HG02571 (cell line): ENCODE measurements around the gene NOD2.

Experiments used
- ATAC-seq: cut with Tn5 transposase; IDR thresholded peaks from one replicate; pipeline ENCODE4 v1.9.1; 2021; ENCODE audit warnings: mild to moderate bottlenecking, moderate library complexity; ENCODE audit not compliant: unreplicated experiment

The NOD2 gene

DNA sequence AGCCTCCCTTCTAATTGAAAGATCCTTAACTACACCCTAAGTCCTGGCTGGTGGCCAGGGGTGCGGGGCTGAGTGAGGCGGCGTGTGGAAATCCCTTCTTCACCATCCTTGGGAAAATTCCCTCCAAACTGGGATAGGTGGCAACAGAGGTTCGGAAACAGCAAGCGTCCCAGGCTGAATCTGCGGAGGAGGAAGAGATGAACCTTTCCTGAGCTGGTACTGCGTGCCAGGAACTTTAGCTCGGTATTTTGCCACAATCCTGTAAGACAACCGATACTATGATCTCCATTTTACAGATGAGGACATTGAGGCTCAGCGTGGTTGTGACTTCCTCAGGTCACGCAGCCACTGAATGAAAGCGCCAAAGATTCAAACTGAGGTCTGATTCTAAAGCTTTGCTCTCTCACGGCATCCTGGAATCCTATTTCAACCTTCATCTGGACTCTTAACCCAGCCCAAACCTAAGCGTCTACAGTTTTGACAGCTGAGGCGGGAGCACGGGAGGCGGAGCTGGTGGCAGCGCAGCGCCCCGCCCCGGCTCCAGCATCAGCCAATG, 47.9 kb downstream of the NOD2 start:
- ATAC-seq, result no peak

GRCh38 chr16:50741781-50742575, 48.6 kb downstream of the NOD2 start, which contains the start of gene CYLD:
Gene CYLD, plus strand, starts transcription at chr16:50742086. Its CDS starts 7,613 bp downstream, at chr16:50749699.
- peak; percentile 92 for ATAC-seq

- no peak for ATAC-seq
Observed at GRCh38 chr16:50742576-50743200, 49.3 kb downstream of the NOD2 start.

GRCh38 chr16:50743581-50744225, 50.3 kb downstream of the NOD2 start:
- no peak for ATAC-seq

DNA sequence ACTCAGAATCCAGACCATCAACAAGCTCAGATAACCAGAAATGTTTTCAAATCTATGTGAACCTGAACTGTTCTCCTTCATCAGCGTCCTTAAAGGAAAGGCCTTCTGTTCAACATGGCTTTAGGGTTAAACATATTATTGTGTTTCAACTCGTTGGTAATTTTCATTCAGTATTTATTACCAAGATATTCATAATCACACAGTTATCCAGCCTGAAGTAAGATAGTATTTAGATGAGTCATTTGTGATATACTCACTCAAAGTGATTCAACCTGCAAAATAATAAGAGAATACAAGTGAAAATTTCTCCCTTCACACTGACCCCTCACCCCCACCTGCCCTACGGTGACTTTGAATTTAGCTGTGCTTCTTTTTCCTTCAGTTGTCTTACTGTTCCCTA, 51.5 kb downstream of the NOD2 start:
- ATAC-seq, result no peak

DNA sequence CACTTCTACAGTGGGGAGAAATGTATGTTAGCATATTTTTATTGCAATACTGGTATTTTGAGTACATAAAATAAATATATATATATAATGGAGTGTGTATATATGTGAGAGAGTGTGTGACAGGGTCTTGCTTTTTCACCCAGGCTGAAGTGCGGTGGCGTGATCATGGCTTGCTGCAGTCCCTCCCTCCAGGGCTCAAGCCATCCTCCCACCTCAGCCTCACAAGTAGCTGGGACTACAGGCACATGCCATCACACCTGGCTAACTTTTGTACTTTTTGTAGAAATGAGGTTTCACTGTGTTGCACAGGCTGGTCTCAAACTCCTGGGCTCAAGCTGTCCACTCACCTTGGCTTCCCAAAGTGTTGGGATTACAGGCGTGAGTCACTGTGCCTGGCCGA, 52.5 kb downstream of the NOD2 start:
- no peak for ATAC-seq

DNA sequence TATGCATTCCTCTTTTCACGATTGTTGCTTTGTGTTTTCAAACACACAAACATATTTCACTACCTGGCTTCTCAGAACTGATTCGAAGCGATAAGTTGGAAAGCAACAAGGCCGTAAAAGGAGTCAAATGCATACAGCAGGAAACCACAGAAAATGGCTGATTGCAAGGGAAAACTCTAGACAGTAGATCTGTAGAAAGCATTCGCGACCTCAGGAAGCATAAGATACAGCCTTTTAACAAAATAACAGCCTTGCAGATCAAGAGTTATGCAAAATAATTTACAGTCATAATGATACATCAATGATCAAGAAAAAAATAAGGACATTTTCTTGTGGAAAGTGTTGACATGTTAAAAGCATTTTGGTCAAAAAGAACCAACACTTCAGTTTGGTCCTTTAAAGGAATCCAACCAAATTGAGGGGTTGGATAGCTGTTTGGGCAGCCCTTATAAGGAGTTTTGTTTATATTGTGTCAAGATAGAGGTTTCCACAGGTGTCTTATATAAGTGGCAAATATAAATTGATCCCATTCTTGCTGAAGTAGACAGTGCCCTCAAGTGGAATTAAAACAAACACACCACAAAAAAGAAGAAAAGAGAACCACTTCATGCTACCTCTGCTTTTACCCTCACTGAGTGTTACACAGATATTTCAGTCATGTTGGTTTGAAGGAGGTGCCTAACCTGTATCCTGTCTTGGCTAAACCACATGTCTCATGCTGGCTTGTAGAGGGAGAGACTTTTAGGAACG, 54.0 kb downstream of the NOD2 start:
- peak; percentile 57 for ATAC-seq

DNA sequence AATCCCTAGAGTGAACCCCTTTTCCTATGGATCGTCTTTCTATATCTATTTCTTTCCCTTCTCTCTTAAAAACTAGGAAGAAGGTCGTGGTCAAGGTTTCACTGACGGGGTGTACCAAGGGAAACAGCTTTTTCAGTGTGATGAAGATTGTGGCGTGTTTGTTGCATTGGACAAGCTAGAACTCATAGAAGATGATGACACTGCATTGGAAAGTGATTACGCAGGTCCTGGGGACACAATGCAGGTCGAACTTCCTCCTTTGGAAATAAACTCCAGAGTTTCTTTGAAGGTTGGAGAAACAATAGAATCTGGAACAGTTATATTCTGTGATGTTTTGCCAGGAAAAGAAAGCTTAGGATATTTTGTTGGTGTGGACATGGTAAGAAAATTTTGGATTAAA, 58.1 kb downstream of the NOD2 start:
- no peak for ATAC-seq

GRCh38 chr16:50752471-50753235, 59.2 kb downstream of the NOD2 start:
- no peak for ATAC-seq

DNA sequence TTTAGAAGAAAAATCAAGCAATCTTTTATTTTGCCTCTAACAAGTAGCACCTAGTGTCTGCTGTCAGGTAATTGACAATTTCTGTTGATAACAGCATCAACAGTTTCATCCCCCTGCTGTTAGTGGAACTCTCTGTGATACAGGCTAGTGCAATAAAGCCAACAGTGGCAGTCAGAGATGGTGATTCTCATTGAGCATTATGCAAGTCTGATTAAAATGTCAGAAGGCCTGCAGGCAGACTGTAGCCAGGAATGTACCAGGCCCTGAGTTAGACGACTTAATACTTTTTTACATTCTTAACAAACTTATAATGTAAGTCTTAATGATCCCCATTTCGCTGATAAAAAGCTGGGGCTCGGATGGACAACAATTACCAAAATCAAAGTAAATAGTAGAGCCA, 63.1 kb downstream of the NOD2 start:
- no peak for ATAC-seq

GRCh38 chr16:50761267-50761666, 67.9 kb downstream of the NOD2 start:
- no peak for ATAC-seq

DNA sequence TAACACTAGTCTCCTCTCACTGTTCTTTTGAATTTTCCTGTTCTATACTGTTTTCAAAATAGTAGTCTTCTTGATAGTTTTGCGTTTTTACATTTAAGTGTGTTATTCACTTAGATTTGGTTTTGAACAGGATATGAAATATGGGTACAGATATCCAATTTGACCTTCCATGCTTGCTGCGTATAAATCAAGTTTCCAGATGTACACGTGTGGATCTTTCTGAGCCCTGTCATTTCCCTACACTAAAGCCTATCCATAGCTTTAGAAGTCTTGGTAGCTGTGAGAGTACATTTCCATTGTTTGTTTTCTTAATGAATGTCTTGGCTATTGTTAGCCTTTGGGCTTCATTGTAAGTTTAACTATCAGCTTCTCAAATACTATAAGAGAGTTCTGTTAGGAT, 68.8 kb downstream of the NOD2 start:
- no peak for ATAC-seq

DNA sequence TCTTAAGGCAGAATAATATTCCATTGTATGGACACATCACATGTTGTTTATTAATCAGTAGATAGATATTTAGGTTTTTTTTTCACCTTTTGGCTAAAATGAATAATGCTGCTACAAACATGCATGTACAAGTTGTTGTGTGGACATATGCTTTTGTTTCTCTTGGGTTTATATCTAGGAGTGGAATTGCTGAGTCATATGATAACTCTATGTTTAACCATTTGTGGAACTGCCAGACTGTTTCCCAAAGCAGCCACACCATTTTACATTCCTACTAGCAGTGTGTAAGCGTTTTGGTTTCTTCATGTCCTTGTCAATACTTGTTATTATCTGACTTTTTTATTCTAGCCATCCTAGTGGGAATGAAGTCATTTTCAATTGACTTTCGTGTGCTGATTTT, 69.8 kb downstream of the NOD2 start:
- ATAC-seq, result no peak

DNA sequence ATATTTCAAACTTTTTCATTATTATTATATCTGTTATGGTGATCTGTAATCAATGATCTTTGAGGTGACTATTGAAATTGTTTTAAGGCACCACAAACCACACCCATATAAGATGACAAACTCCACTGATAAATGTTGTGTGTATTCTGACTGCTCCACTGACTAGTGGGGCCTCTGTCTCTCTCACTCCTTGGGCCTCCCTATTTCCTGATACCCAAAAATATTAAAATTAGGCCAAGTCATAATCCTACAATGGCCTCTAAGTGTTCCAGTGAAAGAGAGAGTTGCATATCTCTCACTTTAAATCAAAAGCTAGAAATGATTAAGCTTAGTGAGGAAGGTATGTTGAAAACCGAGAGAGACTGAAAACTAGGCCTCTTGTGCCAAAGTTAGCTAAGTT, 71.9 kb downstream of the NOD2 start:
- ATAC-seq, result no peak

GRCh38 chr16:50765861-50766260, 72.5 kb downstream of the NOD2 start:
- ATAC-seq, result no peak

GRCh38 chr16:50767197-50767596, 73.8 kb downstream of the NOD2 start:
- ATAC-seq, result no peak

DNA sequence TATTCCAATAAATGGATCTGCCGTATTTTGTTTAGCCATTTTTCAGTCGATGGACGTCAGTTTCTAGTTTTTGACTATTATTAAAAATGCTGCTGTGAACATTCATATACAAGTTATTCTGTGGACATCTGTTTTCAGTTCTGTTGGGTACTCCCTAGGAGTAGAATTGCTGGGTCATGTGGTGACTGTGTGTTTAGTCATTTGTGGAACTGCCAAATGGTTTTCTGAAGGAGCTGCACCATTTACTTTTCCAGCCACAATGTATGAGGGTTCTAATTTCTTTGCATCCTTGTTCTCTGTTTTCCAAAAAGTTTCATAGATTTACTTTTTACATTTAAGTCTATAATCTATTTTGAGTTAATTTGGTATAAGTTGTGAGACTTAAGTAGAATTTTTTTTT, 78.0 kb downstream of the NOD2 start:
- ATAC-seq, result no peak

DNA sequence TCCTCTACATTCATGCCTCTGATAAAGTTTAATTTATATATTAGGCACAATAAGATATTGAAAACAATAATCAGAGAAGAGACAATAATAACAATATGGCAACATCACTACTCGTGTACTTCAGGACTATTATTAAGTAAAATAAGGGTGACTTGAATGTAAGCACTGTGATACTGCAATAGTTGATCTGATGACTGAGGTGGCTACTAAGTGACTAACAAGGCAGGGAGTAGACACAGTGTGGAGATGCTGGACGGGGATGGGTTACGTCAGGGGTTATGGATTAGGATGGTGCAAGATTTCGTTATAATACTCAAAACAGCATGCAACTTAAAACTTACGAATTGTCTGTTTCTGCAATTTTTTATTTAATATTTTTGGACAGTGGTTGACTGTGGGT, 81.0 kb downstream of the NOD2 start:
- no peak for ATAC-seq

GRCh38 chr16:50774960-50775359, 81.6 kb downstream of the NOD2 start:
- no peak for ATAC-seq

- no peak for ATAC-seq
Observed at GRCh38 chr16:50776037-50776436, 82.6 kb downstream of the NOD2 start.
